ACHN (cell line): ENCODE results near the gene UST.

Source experiments
- DNase-seq: peaks from one replicate; pipeline ENCODE4 v3.0.0-alpha.2; 2015
- in situ Hi-C: cut with HindIII; loops from 2 replicates; pipeline ENCODE4 v1.10.0; 2017; ENCODE audit warnings: low sequenced_read_pairs, low pct_ligation_motif_present, low pct_unique_long_range_greater_than_20kb

Gene UST

DNA sequence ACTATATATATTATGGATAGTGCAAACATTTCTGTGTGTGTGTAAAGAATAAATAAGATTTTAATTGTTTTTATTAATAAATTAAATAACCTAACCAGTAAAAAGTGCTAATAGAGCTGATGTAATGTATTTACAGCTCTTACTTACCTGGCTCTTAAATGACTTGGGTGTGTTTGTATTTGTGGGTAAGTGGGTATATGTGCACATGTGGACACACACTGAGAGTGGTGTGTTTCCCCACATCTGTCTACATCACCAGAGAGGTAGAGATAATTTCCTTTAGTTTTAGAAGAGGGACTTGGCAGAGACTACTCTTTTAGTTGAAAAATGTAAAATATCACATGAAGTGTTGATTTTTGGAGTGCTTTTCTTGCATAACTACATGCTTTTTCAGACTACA, 76.0 kb downstream of the UST start:
- in situ Hi-C loops = no loop called here
- no peak for DNase-seq

DNA sequence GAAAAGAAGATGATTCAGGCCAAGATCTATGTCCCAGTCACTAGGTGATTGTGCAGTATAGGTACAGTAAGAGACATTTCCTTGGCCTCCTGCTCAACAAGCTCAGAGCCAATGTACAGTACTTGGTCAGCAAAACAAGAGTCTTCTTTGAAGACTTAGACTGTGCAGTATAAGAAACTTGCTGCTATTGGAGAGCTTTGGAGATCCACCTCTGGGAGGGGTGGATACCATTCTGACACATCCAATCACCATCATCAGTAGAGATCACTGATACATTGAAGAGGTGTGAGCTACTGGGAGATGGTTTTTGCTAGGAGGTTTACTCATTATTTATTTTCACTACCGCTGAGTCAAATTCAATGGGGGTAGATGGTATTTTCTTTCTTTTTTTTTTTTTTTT, 77.5 kb downstream of the UST start:
- in situ Hi-C loops = no loop called here
- no peak for DNase-seq

DNA sequence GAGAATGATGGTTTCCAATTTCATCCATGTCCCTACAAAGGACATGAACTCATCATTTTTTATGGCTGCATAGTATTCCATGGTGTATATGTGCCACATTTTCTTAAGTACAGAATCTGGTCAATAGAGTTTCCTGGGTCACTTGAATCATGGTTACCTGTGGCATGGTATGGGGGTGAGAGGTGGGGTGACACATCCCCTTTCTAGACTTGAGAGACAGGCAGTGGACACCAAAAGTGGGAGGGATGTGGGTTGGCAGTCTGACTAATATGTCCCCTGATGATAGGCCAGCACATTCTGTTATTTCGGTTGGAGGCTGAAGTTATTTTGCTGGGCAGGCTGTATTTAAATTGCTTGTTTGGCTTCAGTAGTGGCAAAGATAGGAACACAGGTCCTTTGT, 78.1 kb downstream of the UST start:
- in situ Hi-C loops = no loop called here
- no peak for DNase-seq

DNA sequence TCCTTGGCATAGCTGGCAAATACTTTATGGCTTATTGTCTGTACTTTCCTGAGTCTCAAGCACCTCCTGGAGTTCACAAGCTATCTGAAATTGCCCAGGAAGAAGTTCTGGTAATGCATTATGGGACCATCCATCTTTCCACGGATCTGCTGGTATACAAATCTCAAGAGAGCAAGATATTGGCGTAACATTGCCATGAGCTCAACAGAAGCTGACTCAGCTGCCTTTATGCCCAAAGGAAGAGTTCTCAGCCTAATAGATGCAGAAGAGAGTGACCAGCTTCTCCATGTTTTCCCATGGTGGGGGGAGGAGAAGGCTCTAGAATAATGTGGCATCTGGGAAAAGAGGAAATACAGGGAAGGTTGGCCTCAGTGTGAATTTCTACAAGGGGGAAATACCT, 78.7 kb downstream of the UST start:
- in situ Hi-C loops = no loop called here
- no peak for DNase-seq

DNA sequence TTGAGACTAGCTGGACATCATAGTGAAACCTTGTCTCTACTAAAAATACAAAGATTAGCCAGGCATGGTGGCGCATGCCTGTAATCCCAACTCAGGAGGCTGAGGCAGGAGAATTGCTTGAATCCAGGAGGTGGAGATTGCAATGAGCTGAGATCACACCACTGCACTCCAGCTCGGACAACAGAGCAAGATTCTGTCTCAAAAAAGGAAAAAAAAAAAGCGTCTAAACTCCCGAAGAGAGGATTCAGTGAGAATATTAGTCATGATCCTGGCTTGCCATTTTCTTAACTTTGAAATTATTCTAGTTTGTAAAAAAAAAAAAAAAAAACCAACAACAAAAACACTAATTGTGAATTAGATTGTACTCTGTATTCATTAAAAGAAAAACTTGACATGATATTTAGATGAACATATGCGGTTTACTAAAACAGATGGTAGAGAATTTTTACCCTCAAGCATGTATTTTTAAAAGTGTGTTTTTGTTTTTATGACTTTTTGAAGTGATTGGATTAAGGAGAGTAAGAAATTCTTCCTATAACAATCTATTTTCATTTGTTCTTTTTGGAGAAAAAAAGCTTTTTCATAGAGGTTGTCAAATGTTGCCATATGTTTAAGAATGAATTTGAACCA, 80.7 kb downstream of the UST start:
- DNase-seq = no peak
- in situ Hi-C loops = no loop called here

DNA sequence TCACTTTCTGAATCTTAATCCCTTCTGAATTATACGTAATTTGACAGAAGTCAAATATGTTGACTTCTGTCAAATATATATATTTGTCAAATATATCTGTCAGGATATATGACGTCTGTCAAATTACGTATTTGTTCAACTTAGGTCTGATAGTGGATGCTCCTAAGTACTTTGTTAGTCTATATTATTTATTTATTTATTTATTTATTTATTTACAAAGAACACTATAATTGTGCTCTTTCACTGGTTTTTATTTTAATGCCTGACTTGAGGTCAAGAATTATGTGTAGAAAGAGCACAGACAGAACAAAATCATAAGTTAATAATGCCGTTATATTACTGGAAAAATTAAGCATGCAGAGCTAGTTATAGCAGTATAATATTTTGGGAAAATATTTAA, 81.2 kb downstream of the UST start:
- in situ Hi-C loops = no loop called here
- no peak for DNase-seq

DNA sequence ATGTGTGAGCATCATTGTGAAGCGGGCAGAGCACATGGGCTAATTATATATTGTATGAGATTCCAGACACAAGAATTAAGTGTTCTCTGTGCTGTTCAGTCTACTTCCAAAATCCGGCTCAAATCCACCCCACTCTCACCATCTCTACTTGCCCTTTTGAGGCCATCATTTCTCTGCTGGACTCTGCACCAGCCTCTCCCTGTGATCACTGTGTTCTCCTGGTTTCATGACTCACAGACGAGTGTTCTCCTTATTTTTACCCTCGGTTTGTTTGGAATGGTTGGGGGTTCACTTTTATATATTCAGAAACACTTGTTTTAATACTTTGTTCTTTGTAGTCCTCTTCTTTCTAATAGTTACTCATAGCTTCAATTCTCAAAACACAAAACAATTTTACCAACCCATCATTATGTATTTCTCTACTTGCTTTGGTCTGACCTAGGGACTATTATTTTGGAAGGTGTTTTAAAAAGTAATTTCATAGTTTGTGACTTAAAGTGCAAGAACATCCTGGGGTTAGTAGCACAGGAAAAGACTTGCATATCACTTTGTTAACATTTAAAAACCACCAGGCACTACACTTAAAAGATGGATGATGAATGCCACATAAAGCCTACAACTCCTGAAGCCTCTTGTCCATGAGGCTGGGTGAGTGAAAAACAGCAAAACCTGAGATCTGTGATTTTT, 82.7 kb downstream of the UST start:
- in situ Hi-C loops = no loop called here
- DNase-seq = no peak

DNA sequence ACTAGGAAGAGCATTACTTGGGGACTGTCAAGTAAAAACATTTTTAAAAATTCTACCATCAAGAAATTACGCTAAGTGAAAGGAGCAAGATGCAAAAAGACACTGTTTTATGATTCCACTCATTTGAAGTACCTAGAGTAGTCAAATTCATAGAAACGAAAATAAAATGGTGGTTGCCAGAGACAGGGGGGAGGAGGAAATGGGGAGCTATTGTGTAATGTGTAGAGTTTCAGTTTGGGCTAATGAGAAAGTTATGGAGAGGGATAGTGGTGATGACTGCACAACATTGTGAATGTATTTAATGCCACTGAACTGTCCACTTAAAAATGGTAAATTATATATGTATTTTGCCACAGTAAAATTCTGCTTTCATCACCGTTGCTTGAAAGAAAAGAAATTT, 83.8 kb downstream of the UST start:
- in situ Hi-C loops = no loop called here
- DNase-seq = no peak

DNA sequence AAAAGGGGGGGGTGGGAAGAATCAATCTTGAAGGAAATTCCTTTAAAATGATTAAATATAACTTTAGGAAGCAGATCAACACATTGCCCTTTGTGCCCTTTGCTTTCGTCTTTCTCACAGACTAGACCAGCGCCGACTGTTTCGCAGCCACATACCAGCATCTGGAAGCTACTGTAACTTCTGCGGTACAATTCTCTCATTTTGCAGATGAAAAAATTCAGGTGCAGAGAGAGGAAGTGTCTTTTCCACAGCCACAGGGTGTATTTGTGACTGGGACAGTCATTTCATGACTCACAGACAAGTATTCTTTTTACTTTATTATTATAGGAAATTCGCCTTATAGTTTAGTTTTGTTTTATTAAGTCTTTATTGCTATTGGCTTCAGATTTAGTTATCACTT, 84.2 kb downstream of the UST start:
- DNase-seq = no peak
- in situ Hi-C loops = no loop called here

DNA sequence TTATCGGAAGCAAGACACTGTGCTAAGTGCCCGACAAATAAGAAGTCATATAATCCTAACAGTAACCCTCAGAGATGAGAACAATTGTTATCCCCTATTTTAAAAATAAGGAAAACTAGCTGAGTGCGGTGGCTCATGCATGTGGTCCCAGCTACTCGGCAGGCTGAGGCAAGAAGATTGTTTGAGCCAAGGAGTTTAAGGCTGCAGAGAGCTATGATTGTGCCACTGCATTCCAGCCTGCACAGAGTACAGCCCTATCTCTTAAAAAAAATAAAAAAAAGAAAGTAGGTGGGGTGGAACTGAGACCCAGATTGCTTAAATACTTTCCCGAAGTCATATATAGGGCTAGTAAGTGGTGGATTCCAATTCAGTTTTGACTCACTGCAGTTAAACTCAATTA, 84.7 kb downstream of the UST start:
- in situ Hi-C loops = no loop called here
- no peak for DNase-seq

DNA sequence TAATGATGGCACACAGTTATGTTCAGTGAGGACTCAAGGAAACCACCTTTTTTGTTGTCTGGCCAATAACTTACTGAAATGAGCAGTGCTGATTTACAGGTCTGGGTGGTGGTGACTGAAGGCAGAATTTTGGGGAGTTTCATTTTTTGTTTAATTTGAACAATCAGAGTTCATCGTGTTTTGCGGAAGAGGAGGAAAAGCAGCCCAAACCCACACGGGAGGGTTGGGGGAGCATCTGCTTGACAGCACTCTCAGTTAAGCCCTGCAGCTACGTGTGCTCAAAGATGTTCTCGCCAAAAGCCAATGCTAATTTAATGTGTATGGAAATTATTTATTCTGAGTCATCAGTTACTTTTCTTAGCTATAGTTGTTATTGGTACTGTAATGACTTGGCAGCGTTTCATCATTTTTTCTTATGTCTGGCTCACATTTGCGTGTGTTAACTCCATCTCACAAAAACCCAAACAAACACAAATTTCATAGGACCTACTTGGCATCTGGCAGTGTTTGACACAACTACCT, 89.2 kb downstream of the UST start:
- no peak for DNase-seq
- in situ Hi-C loops = no loop called here

DNA sequence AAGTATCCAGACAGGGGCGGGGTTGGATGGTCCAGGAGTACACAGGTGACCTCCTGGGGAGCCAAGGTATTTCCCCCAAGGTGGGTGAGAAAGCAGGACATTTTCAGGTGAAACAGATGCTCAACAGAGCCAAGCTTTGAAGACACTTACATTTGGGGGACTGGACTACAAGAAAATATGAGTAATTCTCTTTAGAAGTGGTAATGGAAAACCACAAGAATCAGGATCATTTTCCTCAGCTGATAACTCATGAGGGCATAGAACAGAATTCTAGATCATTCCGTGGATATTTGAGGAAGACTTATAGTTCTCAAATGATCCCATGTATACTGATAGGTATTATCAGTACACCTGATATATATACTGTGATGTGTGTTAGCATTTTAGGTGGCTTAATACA, 89.9 kb downstream of the UST start:
- in situ Hi-C loops = no loop called here

DNA sequence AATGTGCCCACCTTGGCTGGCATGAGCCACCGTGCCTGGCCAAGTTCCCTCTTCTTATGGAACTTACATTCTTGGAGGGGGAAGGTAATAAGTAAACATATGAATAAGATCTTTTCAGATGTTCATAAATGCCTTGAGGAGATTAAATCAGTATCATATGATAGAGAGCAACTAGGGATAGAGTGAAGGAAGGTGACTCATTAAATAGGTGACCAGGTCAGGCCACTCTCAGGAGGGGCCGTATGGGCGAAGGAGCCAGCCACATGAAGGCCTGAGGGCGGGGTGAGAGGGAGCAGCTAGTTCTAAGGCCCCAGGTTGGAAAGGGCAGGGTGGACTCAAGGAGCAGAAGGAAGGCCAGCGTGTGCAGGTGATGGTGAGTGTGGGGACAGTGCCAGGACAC, 91.1 kb downstream of the UST start:
- in situ Hi-C loops = no loop called here

More for the DNA sequence above, 89.9 kb downstream of the UST start:
- DNase-seq = no peak

DNA sequence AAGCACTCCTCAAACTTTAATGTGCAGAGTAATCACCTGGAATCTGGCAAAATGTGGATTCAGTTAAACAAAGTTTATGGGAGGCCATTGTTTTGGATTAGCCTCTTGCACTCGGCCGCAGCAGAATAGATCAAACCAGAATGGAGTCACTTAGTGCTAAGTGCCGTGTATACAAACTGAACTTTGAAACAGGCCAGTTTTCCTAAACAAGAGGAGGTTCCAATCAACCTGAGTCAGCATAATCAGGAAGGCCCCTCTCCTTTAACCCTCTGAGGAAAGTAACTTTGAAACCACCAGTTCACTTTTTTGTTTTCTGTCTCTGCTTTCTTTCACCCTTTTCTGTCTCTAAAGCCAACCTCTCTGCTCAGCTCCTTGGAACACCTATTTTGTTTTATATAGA, 92.2 kb downstream of the UST start:
- in situ Hi-C loops = no loop called here
- DNase-seq = no peak

More for the DNA sequence above, 91.1 kb downstream of the UST start:
- DNase-seq = no peak

DNA sequence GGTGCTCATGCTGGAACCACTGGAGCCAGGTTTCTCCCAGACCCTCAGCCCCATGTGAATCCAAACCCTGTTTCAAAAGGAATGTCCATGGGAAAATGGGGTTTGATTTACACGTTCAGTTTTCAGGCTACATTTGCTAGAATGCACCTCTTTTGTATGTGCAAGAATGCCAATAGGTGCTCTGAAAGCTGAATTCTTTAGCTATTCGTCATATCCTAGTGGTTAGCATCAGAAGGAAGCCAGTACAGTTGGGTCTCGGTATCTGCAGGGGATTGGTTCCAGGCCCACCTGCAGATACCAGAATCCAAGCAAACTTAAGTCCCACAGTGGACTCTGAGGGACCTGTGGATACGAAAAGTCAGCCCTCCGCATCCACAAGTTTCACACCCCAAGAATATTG, 93.4 kb downstream of the UST start:
- in situ Hi-C loops = no loop called here
- peak; percentile 16 for DNase-seq

DNA sequence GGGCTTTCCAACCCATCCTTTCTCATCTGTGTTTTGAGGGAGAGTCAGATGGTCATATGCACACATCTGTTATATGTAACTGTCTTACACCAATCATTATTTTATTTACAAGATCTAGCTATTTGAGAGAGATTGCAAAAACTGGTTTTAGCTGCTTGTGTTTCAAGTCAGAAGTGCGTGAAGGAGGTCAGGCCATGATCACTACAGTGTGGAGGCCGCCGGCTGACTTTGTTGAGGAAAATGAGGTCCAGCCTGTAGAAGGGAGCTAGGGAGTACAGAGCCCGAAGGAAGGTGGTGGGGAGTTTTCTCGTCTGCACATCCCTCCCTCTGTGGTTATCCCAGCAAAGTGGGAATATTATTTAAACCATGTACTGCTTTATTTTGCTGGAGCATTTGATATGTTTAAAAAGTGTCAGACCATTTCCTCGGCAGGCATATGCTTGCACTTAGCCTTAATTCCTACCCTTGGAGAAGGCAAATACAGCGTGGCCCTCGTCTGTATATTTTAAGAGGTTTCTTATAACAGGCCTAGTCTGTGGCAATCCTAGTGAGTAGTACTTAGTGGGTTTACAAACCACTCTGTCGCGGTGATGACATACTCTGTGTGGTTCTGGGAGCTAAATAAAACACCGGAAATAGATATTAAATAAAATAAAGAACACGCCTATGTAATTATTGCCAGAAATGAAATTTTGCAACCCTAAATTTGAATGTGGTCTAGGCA, 95.6 kb downstream of the UST start:
- DNase-seq = no peak
- in situ Hi-C loops = no loop called here

DNA sequence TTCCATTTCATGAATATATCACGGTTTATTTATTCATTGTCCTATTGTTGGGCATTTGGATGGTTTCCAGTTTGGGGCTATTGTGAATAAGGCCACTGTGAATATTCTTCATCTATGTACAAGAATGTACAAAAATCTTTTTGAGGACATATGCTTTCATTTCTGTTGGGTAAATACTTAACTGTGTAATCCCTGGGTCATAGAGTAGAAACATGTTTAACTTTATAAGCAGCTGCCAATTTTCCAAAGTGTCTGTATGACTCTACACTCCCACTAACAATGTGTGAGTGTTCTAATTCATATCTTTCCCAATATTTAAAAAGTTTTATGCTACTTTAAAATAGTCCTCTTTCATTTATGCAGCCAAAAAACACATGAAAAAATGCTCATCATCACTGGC, 98.6 kb downstream of the UST start:
- in situ Hi-C loops = no loop called here
- no peak for DNase-seq

DNA sequence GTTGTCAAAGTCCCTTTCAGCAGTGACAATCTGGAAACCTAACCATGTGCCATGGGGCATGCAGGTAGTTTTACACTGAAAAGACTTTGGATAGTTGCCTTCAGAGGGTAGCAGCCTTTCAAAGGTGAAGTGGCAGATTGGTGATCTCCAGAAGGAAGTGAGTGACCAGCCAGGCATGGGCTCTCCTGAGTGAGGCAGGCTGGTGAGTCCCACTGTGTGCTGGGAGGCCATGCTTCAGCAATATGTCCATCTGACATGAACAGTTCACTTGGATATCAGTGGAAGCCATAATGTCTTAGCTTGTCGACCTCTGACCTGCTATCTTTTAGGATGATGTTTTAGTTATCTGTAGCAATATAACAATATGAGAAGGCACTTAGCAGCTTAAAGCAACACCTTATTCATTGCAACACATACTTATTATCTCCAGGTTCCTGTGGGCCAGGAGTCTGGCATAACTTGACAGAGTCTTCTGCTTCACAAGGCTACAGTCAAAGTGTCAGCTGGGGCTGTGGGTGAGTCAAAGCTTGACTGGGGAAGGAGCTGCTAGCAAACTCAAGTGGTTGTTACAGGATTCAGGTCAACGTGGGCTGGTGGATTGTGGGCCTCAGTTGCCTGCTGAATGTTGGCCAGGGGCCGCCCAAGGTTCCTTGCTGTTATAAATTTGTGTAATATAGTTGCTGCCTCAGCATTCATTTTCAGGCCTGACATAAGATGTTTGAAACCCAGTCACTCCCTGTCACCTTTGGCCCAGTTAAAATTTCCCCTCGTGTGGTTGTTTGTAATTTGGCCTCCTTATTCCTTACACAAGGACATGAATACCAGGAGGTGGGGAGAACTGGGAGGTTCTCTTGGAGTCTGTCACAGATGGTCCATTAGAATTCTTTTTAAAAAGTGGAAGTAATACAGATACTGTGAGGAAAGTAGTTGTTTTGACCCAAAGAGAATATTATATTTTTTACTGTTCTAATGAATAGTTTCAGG, 100.2 kb downstream of the UST start:
- in situ Hi-C loops = no loop called here
- no peak for DNase-seq

DNA sequence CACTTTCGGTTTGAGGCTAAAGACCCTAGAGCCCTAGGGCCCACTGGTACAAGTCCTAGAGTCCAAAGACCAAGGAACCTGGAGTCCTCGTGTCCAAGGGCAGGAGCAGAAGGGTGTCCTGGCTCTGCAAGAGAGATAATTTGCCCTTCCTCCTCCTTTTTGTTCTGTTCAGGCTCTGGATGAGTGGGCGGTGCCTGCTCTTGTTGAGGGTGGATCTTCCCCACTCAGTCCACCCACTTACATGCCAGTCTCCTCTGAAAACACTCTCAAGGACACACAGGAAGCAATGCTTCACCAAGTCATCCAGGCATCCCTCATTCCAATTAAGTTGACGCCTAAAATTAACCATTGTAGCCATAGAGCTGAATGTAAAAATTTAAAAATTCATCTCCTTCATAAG, 102.1 kb downstream of the UST start:
- in situ Hi-C loops = no loop called here
- DNase-seq = no peak
